Measurements from ENCODE around the gene FARS2.

The FARS2 gene

GRCh38 chr6:5754904-5755303, 493.6 kb downstream of the FARS2 start:
- DNase-seq (ENCODE audit: low read depth in 2 of 2) = no peak

DNA sequence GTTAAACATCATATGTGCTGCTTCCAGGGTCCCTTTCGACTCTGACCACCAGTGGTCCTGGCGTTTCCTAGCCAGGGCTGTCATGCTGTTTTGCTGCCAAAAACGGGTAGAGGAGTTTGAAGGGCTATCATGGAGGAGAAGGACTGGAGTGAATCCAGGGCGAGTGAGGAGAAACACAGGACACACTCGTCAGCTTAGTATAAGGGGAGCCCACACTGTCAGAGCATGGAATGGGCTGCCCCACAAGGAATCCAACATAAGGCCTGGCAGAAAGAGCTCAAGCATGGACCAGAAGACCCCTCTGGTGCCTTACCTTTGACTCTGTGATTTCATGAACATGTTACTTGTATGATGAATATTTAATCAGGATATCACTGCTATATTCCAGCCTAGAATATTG, 498.3 kb downstream of the FARS2 start:
- no peak for DNase-seq (ENCODE audit: low read depth in 2 of 2)

DNA sequence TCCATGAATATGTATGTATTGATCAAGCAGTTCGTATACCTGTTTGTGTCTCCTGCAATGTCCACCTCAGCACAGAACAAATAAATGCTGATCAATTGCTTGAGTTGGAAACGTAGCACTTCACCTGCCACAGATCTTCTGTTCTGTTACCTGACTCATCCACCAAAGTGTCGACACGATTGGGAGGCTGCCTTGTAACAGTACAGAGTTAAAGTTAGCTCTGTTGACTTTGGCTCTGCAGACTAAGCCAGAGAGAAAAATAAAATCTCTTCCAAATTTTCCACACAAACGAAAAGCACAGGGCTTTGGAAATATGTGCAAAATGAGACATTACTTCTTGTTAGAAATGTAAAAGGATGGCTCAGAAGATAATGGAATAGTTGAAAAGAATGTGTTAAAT, 500.1 kb downstream of the FARS2 start:
- DNase-seq (ENCODE audit: low read depth in 2 of 2) = no peak

GRCh38 chr6:5762561-5762968, 501.3 kb downstream of the FARS2 start:
- DNase-seq (ENCODE audit: low read depth in 2 of 2) = no peak

DNA sequence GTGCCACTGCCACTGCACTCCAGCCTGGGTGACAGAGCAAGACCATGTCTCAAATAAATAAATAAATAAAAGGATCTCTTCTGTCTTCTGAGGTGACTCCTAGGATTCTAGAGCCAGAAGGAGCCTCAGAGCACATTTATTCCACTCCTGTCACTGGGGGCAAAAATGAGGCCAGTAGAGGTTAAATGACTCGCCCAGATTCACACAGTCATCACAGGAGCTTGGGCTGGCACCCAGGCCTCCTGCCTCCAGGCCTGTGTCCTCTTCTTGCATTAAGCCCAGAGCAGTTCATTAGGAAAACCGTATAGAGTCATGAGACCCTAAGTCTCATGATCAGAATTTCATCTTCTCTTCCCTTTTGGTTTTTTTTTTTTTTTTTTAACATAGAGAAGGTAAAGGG, 502.1 kb downstream of the FARS2 start:
- no peak for DNase-seq (ENCODE audit: low read depth in 2 of 2)

GRCh38 chr6:5763871-5764270, 502.6 kb downstream of the FARS2 start:
- DNase-seq (ENCODE audit: low read depth in 2 of 2) = no peak

DNA sequence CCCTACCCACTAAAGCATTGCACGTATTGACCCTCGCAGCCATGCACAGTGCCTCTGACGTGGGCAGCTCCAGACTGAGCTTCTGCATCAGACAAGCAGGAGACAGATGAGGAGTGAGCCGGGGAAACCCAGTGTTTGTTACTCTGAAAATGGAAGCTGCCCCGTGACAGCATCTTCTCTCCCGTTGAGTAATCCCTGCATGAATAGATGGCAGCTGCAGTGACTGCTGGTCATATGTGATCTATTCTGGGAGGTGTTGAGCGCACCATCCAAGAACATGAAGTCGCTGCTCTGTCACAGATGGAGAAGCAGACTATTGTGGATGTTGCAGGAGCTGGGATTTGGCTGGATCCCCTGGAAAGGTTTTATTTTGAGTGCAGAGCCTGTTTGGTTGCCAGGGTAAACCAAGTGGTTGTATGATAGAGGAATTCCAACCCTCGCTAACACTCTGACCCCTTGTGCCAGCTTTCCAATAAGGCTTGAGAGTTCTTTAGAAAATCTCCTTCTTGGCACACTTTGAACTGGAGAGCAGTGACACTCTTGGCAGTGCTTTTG, 503.2 kb downstream of the FARS2 start:
- DNase-seq (ENCODE audit: low read depth in 2 of 2) = no peak

- no peak for DNase-seq (ENCODE audit: low read depth in 2 of 2)
Observed at GRCh38 chr6:5765141-5765760, 503.9 kb downstream of the FARS2 start.

DNA sequence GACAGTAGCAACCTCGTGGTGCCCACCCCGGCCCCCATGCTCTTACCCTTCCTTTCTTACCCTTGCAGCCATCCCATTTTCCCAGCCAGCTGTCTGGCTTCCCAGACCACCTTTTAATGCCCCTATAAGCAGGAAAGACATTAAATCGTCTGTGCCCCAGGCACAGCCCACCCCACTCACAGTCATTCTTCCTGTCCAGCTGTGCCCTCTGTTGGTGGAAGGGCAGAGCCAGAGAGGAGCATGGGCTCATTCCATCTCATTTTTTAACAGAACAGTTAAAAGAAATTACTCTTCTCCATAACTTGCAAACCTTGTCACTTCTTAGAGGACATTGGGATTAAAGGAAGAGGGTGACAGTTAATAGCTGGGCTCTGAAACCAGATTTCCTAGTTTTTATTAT, 504.9 kb downstream of the FARS2 start:
- DNase-seq (ENCODE audit: low read depth in 2 of 2) = no peak

- no peak for DNase-seq (ENCODE audit: low read depth in 2 of 2)
Observed at GRCh38 chr6:5767471-5767870, 506.2 kb downstream of the FARS2 start.

DNA sequence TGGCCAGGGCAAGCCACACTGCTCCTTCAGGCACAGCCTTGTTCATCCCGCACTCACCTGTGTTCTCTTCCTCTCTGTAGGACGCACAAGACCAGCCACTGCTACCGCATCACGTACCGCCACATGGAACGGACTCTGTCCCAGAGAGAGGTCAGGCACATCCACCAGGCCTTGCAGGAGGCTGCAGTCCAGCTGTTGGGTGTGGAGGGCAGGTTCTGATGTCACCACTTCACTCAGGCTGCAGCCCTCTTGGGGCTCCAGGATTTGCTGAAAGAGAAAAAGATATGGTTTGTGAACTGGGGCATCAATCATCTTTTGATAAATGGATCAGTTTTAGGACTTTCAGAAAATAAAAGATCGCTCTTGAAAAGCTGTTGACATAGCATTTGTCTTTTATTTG, 509.9 kb downstream of the FARS2 start:
- DNase-seq (ENCODE audit: low read depth in 2 of 2) = no peak

DNA sequence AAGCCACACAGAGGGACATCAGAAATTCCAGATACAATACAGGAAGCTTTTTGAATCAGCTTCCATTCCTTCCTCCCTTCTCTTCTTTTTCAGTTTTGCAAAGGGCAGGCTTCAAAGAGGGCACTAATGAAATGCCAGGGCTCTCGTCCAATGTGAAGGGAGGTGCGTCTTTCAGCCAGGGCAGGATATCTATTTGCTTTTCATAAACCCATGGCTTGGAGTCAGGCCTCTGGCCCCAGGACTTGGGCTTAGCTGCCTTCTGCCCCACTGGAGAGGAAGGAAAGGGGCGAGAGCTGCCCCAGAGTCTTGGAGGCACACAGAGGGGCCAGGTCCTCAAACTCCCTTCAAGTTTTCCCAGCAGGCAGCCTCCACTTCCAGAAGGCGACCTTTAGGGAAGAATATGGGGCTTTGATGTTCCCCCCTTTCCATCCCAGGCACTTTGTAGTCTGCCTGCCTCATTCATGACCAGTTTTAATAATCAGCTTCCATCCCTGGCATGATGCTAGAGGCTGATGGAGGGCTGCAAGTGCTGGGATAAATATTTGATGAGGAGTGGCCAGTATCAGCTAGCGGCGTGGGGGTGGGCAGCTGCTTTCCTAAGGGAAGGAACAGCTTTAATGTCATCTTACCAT, 510.6 kb downstream of the FARS2 start:
- DNase-seq (ENCODE audit: low read depth in 2 of 2) = no peak

DNA sequence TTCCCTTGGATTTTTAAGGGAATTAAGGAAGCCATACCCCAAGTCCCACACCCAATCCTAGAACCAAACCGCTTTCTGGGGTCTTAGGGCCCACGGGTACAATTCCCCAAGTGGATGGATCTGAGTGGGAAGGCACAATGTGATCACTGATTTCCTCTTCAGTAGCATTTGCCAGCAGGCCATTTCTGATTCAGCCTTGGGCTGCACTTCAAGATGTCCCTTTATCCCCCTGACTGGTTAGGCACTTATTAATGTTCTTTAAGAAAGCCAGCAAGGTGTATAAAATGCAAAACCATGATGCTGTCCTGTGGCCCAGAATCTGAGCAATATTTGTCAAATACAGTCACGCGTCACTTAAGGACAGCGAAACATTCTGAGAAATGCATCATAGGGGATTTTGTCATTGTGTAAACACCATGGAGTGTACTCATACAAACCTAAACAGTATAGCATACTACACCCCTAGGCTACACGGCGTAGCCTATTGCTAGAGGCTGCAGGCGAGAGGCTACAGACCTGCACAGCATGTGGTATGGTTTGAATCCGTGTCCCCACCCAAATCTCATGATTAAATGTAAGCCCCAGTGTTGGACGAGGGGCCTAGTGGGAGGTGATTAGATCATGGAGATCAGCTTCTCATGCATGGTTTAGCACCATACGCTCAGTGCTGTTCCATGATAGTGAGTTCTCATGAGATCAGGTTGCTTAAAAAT, 511.3 kb downstream of the FARS2 start:
- no peak for DNase-seq (ENCODE audit: low read depth in 2 of 2)

DNA sequence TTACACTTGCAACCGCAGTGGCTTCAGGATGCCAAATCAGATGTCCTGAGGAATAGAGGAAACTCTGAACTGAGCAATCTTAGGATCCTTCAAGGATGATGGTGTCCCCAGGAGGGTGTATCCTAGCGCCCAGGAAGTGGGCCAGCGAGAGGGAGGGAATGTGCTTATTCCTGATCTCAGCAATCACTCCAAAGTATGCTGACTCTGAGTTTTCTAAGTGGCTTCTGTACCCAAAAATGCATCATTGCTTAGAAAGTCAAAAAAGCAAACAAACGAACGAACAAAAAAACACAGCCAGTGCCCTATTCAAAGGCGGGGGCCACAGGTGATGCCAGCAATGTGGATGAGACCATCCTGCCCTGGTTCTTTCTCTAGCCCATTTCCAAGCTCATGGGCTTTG, 514.8 kb downstream of the FARS2 start:
- no peak for DNase-seq (ENCODE audit: low read depth in 2 of 2)

- DNase-seq (ENCODE audit: low read depth in 2 of 2) = no peak
Observed at GRCh38 chr6:5776706-5777390, 515.5 kb downstream of the FARS2 start.

GRCh38 chr6:5778317-5778857, 517.1 kb downstream of the FARS2 start:
- no peak for DNase-seq (ENCODE audit: low read depth in 2 of 2)

DNA sequence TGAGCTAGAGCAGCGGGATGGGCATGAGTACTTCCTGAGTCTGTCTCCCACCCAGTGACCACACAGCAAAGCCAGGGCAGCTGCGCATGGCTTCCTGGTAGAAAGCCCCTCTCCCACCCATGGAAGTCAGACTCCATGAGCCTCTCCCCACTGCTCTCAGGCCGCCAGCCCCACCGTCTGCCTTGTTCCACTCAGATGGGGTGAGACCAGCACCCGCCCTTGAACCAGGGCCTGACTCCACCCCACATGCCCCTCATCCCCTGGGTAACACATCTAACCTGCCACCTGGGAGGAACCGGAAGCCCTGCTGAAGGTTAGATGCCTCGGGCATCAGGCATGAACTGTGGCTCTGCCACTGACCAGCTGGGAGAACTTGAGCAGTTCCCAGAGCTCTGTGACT, 517.6 kb downstream of the FARS2 start:
- no peak for DNase-seq (ENCODE audit: low read depth in 2 of 2)

DNA sequence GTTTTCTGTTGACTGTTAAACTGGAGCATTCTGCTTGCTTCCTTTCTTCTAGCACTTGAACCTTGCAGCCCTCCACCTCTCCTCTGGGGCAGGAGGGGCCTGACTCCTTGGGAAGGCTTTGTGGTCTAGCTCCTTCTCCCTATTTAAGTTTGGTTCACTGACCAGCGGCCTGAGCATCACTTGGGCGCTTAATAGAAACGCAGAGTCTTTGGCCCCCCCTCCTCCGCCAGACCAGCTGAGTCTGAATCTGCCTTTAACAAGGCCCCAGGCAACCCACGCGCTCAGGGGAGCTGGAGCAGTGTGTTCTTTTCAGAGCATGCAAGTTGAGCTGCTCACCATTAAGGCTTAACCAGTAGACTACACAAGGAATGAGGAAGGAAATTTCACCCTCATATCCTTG, 519.7 kb downstream of the FARS2 start:
- DNase-seq (ENCODE audit: low read depth in 2 of 2) = no peak

DNA sequence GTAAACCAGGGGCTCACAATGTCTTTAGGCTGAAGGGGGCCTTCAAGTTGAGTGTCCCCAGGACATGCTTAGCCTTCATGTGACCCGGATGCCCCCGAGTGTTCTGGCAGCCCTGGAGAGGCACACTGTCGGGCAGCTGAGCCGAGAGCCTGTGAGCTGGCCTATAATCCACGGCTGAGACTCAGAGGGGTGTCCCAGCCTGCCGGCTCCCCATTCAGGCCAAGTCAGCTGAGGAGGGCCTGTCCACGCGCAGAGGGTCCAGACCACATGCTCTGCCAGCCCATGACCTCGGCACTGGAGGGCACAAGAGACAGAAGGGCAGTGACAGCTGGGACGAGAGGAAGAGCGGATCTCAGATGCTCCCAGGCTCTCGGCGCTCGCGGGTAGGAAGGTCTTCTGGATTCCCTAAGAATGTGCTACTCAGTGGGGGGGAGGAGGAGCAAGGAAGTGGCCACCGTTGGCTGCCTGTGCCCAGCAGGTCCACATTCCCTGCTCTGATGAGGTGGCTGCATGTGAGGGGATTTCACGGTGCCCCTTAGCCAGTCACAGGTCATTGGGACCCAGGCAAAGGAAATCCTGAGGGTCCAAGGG, 520.7 kb downstream of the FARS2 start:
- DNase-seq (ENCODE audit: low read depth in 2 of 2) = no peak

GRCh38 chr6:5782783-5783547, 521.7 kb downstream of the FARS2 start:
- DNase-seq (ENCODE audit: low read depth in 2 of 2) = no peak

- no peak for DNase-seq (ENCODE audit: low read depth in 2 of 2)
Observed at GRCh38 chr6:5783584-5784089, 522.3 kb downstream of the FARS2 start.
